Measurements from ENCODE around the gene GPATCH1. TPM values are rescaled to one million over a fixed set of nuclear protein-coding genes. Genes with fewer than 3 reads are reported as not detected.

The GPATCH1 gene
- total RNA-seq, 4 donors from 2014 or later = 5.4 to 8.9 (median 7.3) TPM

GRCh38 chr19:33132425-33132824 lies 51.4 kb downstream of the GPATCH1 start:
- Histone ChIP-seq H3K4me1 (peaks cover 0 to 8% (median 3%) of the 10 kb centered on the region in 4 donors), H3K36me3 (peaks cover 20 to 51% (median 39%) of the 10 kb centered on the region in 4 donors), H3K4me3 (no peak overlapping the region), H3K27ac (replicated peaks in 1 of 4) (no peak overlapping the region), H3K27me3 (peaks cover 0 to 36% (median 13%) of the 10 kb centered on the region in 4 donors), H3K9me3 (no peaks in the 10 kb centered on the region)
- intact Hi-C loops (cut with DNase I) = no loop called here
- 90% methylated on average over 8 of the region's 15 CpGs for WGBS
- no peak for DNase-seq (ENCODE audit: extremely low spot score)
- TF ChIP-seq POLR2A (IDR thresholded peaks at IDR 0.05; ENCODE audit: low read depth) = no peak
- TF ChIP-seq CTCF (IDR thresholded peaks at IDR 0.05) = no peak

- TF ChIP-seq CTCF (IDR thresholded peaks at IDR 0.05) (no peak), POLR2AphosphoS5 (IDR thresholded peaks at IDR 0.05) (no peak), POLR2A (IDR thresholded peaks at IDR 0.05; ENCODE audit: low read depth) (no peak), EP300 (IDR thresholded peaks at IDR 0.05) (no peak)
- WGBS = 37% methylated on average over 13 of the region's 13 CpGs
- no peak overlapping the region for H3K4me3 ChIP-seq
- H3K36me3 ChIP-seq = peaks cover 11 to 40% (median 28%) of the 10 kb centered on the region in 4 donors
- no peaks in the 10 kb centered on the region for H3K9me3 ChIP-seq
- no peak for DNase-seq (ENCODE audit: extremely low spot score)
- H3K27me3 ChIP-seq = peaks cover 0 to 36% (median 13%) of the 10 kb centered on the region in 4 donors
- no peak overlapping the region for H3K27ac ChIP-seq (replicated peaks in 1 of 4)
- intact Hi-C loops (cut with DNase I) = no loop called here
- H3K4me1 ChIP-seq = peaks cover 0 to 8% (median 3%) of the 10 kb centered on the region in 4 donors
These were observed 52.6 kb downstream of the GPATCH1 start for GRCh38 chr19:33133438-33134031.

- intact Hi-C loops (cut with DNase I) = no loop called here
- no peaks in the 10 kb centered on the region for H3K9me3 ChIP-seq
- 14% methylated on average over 12 of the region's 38 CpGs for WGBS
- TF ChIP-seq EP300 (IDR thresholded peaks at IDR 0.05) = no peak
- no peak for TF ChIP-seq POLR2A (IDR thresholded peaks at IDR 0.05; ENCODE audit: low read depth)
- no peak for TF ChIP-seq POLR2AphosphoS5 (IDR thresholded peaks at IDR 0.05)
- TF ChIP-seq CTCF (IDR thresholded peaks at IDR 0.05) = no peak
- H3K27me3 ChIP-seq = peaks cover 0 to 43% (median 13%) of the 10 kb centered on the region in 4 donors
- H3K36me3 ChIP-seq = peaks cover 4 to 30% (median 18%) of the 10 kb centered on the region in 4 donors
- no peak overlapping the region for H3K4me3 ChIP-seq
- no peak for DNase-seq (ENCODE audit: extremely low spot score)
- H3K27ac ChIP-seq (replicated peaks in 1 of 4) = no peak overlapping the region
- H3K4me1 ChIP-seq = peaks cover 0 to 8% (median 3%) of the 10 kb centered on the region in 4 donors
These were observed 53.6 kb downstream of the GPATCH1 start for GRCh38 chr19:33134571-33135041.

GRCh38 chr19:33139165-33139564 lies 58.2 kb downstream of the GPATCH1 start:
- 65% methylated on average over 4 of the region's 4 CpGs for WGBS
- Histone ChIP-seq H3K27me3 (peaks cover 0 to 49% (median 13%) of the 10 kb centered on the region in 4 donors), H3K36me3 (no peaks in the 10 kb centered on the region), H3K27ac (replicated peaks in 1 of 4) (no peak overlapping the region), H3K4me3 (no peak overlapping the region), H3K9me3 (no peaks in the 10 kb centered on the region), H3K4me1 (peaks cover 0 to 12% (median 8%) of the 10 kb centered on the region in 4 donors)
- no peak for DNase-seq (ENCODE audit: extremely low spot score)
- TF ChIP-seq CTCF (IDR thresholded peaks at IDR 0.05) (no peak), POLR2A (IDR thresholded peaks at IDR 0.05; ENCODE audit: low read depth) (no peak), POLR2AphosphoS5 (IDR thresholded peaks at IDR 0.05) (no peak), EP300 (IDR thresholded peaks at IDR 0.05) (no peak)
- intact Hi-C loops (cut with DNase I) = no loop called here
